HEK293 (cell line): ENCODE measurements around the gene PCGF1.

Source experiments
- KLF8 ChIP-seq: fragments of 450-650 bp; formaldehyde crosslinking; IDR thresholded peaks from 2 replicates; pipeline ENCODE4 v1.5.1; 2016; ENCODE audit warnings: missing biosample characterization, missing genetic modification characterization
- RBAK ChIP-seq: fragments of 450-650 bp; formaldehyde crosslinking; IDR thresholded peaks from 2 replicates; pipeline ENCODE4 v1.5.1; 2016; ENCODE audit warnings: missing biosample characterization, missing genetic modification characterization
- ZBTB17 ChIP-seq: fragments of 450-650 bp; formaldehyde crosslinking; IDR thresholded peaks from 2 replicates; pipeline ENCODE4 v1.5.1; 2016; ENCODE audit warnings: missing biosample characterization, missing genetic modification characterization
- ZBTB20 ChIP-seq: fragments of 450-650 bp; formaldehyde crosslinking; IDR thresholded peaks from 2 replicates; pipeline ENCODE4 v1.5.1; 2016; ENCODE audit warnings: missing biosample characterization, missing genetic modification characterization
- ZFP69B ChIP-seq: fragments of 450-650 bp; formaldehyde crosslinking; IDR thresholded peaks from 2 replicates; pipeline ENCODE4 v1.5.1; 2016; ENCODE audit warnings: missing biosample characterization, missing genetic modification characterization
- ZNF174 ChIP-seq: fragments of 450-650 bp; formaldehyde crosslinking; IDR thresholded peaks from 2 replicates; pipeline ENCODE4 v1.5.0; 2017; ENCODE audit warnings: missing biosample characterization, mild to moderate bottlenecking, missing genetic modification characterization
- ZNF2 ChIP-seq: fragments of 450-650 bp; formaldehyde crosslinking; IDR thresholded peaks from 2 replicates; pipeline ENCODE4 v1.5.1; 2016; ENCODE audit warnings: missing biosample characterization, missing genetic modification characterization
- ZNF341 ChIP-seq: fragments of 450-650 bp; formaldehyde crosslinking; IDR thresholded peaks from 2 replicates; pipeline ENCODE4; 2016; ENCODE audit warnings: low read depth, missing biosample characterization, missing genetic modification characterization
- ZNF501 ChIP-seq: fragments of 450-650 bp; formaldehyde crosslinking; IDR thresholded peaks from 2 replicates; pipeline ENCODE4 v1.5.1; 2016; ENCODE audit warnings: missing biosample characterization, missing genetic modification characterization
- ZNF596 ChIP-seq: fragments of 450-650 bp; IDR thresholded peaks from 2 replicates; pipeline ENCODE4 v1.5.0; 2018; ENCODE audit warnings: missing biosample characterization, mild to moderate bottlenecking, missing genetic modification characterization, moderate library complexity
- ZNF660 ChIP-seq: fragments of 450-650 bp; IDR thresholded peaks from 2 replicates; pipeline ENCODE4 v1.5.1; 2018; ENCODE audit warnings: missing biosample characterization, mild to moderate bottlenecking, missing genetic modification characterization
- ZNF677 ChIP-seq: fragments of 450-650 bp; IDR thresholded peaks from 2 replicates; pipeline ENCODE4 v1.5.0; 2018; ENCODE audit warnings: missing biosample characterization, mild to moderate bottlenecking, missing genetic modification characterization, moderate library complexity
- ZNF76 ChIP-seq: fragments of 450-650 bp; formaldehyde crosslinking; IDR thresholded peaks from 2 replicates; pipeline ENCODE4; 2016; ENCODE audit warnings: low read depth, missing biosample characterization, missing genetic modification characterization, borderline replicate concordance
- ZSCAN23 ChIP-seq: fragments of 450-650 bp; formaldehyde crosslinking; IDR thresholded peaks from 2 replicates; pipeline ENCODE4 v1.5.1; 2016; ENCODE audit warnings: missing biosample characterization, missing genetic modification characterization
- ZSCAN30 ChIP-seq: fragments of 450-650 bp; IDR thresholded peaks from 2 replicates; pipeline ENCODE4 v1.5.1; 2018; ENCODE audit warnings: missing biosample characterization, mild to moderate bottlenecking, missing genetic modification characterization, moderate library complexity
- ZXDB ChIP-seq: fragments of 450-650 bp; formaldehyde crosslinking; IDR thresholded peaks from 2 replicates; pipeline ENCODE4 v1.5.1; 2016; ENCODE audit warnings: missing biosample characterization, missing genetic modification characterization
- TF ChIP-seq, protein P1 (sequence below): fragments of 450-650 bp; formaldehyde crosslinking; IDR thresholded peaks from 2 replicates; pipeline ENCODE4 v1.5.1; 2016; ENCODE audit warnings: missing biosample characterization, missing genetic modification characterization
- TF ChIP-seq, protein P2 (sequence below): fragments of 450-650 bp; formaldehyde crosslinking; IDR thresholded peaks from 2 replicates; pipeline ENCODE4 v1.5.1; 2016; ENCODE audit warnings: missing biosample characterization, missing genetic modification characterization
- TF ChIP-seq, protein P3 (sequence below): fragments of 450-650 bp; formaldehyde crosslinking; conservative IDR thresholded peaks from 2 replicates; pipeline ENCODE4 v1.5.1; 2016; ENCODE audit warnings: low read depth, missing biosample characterization, missing genetic modification characterization
- TF ChIP-seq, protein P4 (sequence below): fragments of 450-650 bp; formaldehyde crosslinking; IDR thresholded peaks from 2 replicates; pipeline ENCODE4 v1.5.1; 2016; ENCODE audit warnings: missing biosample characterization, missing genetic modification characterization
- TF ChIP-seq, protein P5 (sequence below): fragments of 450-650 bp; formaldehyde crosslinking; IDR thresholded peaks from 2 replicates; pipeline ENCODE4 v1.5.1; 2016; ENCODE audit warnings: missing biosample characterization, missing genetic modification characterization
- TF ChIP-seq, protein P6 (sequence below): fragments of 450-650 bp; IDR thresholded peaks from 2 replicates; pipeline ENCODE4 v1.5.1; 2018; ENCODE audit warnings: missing biosample characterization, mild to moderate bottlenecking, missing genetic modification characterization

Gene PCGF1

DNA sequence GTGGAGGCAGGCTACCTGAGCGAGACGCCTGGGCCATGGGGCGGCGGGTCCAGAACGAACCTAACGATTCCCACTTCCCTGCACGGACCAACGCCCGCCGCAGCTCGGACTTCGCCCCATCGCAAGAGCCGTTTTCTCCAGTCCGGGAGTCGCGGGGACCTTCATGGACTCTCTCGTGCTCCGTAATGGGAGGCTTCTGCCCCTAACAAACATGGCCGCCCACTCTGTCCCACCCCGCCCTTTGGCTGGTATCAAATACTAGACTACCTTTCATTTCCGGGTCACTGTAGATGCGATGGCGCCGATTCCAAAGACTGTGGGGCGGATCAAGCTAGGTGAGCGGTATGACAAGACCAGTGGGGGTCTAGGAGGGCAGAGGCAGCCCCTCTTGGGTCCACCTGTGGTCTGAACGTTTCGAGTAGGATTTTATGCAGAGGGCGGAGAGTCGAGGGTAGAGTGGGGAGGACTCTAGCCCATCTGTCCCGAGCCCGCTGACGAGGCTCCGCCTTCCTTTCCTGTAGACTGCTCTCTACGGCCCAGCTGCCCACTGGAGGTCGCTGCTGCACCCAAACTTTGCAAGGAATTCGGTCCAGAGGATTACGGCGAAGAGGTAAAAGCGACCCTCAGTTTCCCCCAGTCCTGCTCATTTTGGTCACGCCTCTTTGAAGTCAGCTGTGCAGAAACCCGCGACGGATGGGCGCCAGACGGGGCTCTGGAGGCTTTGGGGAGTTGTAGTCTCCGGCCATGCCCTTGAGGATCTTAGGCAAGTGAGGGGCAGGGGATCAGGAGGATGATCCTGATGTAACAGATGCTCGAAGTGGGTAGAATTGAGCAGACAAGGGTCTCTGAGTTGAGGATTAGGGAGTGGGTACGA is 24.5 kb downstream of the PCGF1 start, which contains the start of the genes CCDC142 and TTC31 (continued):
- TF ChIP-seq, protein P1, sequence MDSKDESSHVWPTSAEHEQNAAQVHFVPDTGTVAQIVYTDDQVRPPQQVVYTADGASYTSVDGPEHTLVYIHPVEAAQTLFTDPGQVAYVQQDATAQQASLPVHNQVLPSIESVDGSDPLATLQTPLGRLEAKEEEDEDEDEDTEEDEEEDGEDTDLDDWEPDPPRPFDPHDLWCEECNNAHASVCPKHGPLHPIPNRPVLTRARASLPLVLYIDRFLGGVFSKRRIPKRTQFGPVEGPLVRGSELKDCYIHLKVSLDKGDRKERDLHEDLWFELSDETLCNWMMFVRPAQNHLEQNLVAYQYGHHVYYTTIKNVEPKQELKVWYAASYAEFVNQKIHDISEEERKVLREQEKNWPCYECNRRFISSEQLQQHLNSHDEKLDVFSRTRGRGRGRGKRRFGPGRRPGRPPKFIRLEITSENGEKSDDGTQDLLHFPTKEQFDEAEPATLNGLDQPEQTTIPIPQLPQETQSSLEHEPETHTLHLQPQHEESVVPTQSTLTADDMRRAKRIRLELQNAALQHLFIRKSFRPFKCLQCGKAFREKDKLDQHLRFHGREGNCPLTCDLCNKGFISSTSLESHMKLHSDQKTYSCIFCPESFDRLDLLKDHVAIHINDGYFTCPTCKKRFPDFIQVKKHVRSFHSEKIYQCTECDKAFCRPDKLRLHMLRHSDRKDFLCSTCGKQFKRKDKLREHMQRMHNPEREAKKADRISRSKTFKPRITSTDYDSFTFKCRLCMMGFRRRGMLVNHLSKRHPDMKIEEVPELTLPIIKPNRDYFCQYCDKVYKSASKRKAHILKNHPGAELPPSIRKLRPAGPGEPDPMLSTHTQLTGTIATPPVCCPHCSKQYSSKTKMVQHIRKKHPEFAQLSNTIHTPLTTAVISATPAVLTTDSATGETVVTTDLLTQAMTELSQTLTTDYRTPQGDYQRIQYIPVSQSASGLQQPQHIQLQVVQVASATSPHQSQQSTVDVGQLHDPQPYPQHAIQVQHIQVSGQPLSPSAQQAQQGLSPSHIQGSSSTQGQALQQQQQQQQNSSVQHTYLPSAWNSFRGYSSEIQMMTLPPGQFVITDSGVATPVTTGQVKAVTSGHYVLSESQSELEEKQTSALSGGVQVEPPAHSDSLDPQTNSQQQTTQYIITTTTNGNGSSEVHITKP (tag by site-specific recombination), result peak; percentile 85
- TF ChIP-seq ZSCAN23 (tag by site-specific recombination) (no peak), ZNF677 (tag by site-specific recombination) (no peak), KLF8 (peak; percentile 94), ZBTB17 (peak; percentile 97), ZSCAN30 (tag by site-specific recombination) (peak; percentile 10), RBAK (tag by site-specific recombination) (no peak), ZNF341 (tag by site-specific recombination) (peak; percentile 82), ZNF76 (tag by site-specific recombination) (peak; percentile 74), ZNF2 (tag by site-specific recombination) (peak; percentile 63), ZFP69B (peak; percentile 9; the same call in 1 of the 2 replicates), ZXDB (tag by site-specific recombination) (0 out of 2 replicates have a peak, but pooled peaks have one; percentile 58), ZNF660 (peak; percentile 41; the same call in 1 of the 2 replicates), ZNF596 (no peak), ZNF501 (tag by site-specific recombination) (peak; percentile 82; the same call in 1 of the 2 replicates), ZBTB20 (tag by site-specific recombination) (peak; percentile 64; the same call in 1 of the 2 replicates), ZNF174 (tag by site-specific recombination) (no peak)
- TF ChIP-seq, protein P2, sequence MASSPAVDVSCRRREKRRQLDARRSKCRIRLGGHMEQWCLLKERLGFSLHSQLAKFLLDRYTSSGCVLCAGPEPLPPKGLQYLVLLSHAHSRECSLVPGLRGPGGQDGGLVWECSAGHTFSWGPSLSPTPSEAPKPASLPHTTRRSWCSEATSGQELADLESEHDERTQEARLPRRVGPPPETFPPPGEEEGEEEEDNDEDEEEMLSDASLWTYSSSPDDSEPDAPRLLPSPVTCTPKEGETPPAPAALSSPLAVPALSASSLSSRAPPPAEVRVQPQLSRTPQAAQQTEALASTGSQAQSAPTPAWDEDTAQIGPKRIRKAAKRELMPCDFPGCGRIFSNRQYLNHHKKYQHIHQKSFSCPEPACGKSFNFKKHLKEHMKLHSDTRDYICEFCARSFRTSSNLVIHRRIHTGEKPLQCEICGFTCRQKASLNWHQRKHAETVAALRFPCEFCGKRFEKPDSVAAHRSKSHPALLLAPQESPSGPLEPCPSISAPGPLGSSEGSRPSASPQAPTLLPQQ (tag by site-specific recombination), result peak; percentile 40; the same call in 1 of the 2 replicates
- TF ChIP-seq, protein P3, sequence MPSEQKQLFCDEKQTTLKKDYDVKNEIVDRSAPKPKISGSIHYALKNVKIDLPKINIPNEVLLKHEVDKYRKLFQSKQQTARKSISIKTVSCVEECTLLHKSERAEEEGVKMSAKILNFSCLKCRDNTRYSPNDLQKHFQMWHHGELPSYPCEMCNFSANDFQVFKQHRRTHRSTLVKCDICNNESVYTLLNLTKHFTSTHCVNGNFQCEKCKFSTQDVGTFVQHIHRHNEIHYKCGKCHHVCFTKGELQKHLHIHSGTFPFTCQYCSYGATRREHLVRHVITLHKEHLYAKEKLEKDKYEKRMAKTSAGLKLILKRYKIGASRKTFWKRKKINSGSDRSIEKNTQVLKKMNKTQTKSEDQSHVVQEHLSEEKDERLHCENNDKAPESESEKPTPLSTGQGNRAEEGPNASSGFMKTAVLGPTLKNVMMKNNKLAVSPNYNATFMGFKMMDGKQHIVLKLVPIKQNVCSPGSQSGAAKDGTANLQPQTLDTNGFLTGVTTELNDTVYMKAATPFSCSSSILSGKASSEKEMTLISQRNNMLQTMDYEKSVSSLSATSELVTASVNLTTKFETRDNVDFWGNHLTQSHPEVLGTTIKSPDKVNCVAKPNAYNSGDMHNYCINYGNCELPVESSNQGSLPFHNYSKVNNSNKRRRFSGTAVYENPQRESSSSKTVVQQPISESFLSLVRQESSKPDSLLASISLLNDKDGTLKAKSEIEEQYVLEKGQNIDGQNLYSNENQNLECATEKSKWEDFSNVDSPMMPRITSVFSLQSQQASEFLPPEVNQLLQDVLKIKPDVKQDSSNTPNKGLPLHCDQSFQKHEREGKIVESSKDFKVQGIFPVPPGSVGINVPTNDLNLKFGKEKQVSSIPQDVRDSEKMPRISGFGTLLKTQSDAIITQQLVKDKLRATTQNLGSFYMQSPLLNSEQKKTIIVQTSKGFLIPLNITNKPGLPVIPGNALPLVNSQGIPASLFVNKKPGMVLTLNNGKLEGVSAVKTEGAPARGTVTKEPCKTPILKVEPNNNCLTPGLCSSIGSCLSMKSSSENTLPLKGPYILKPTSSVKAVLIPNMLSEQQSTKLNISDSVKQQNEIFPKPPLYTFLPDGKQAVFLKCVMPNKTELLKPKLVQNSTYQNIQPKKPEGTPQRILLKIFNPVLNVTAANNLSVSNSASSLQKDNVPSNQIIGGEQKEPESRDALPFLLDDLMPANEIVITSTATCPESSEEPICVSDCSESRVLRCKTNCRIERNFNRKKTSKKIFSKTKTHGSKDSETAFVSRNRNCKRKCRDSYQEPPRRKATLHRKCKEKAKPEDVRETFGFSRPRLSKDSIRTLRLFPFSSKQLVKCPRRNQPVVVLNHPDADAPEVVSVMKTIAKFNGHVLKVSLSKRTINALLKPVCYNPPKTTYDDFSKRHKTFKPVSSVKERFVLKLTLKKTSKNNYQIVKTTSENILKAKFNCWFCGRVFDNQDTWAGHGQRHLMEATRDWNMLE (tag by site-specific recombination), result peak; percentile 87
- TF ChIP-seq, protein P4, sequence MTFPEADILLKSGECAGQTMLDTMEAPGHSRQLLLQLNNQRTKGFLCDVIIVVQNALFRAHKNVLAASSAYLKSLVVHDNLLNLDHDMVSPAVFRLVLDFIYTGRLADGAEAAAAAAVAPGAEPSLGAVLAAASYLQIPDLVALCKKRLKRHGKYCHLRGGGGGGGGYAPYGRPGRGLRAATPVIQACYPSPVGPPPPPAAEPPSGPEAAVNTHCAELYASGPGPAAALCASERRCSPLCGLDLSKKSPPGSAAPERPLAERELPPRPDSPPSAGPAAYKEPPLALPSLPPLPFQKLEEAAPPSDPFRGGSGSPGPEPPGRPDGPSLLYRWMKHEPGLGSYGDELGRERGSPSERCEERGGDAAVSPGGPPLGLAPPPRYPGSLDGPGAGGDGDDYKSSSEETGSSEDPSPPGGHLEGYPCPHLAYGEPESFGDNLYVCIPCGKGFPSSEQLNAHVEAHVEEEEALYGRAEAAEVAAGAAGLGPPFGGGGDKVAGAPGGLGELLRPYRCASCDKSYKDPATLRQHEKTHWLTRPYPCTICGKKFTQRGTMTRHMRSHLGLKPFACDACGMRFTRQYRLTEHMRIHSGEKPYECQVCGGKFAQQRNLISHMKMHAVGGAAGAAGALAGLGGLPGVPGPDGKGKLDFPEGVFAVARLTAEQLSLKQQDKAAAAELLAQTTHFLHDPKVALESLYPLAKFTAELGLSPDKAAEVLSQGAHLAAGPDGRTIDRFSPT (tag by site-specific recombination), result peak; percentile 83
- TF ChIP-seq, protein P5, sequence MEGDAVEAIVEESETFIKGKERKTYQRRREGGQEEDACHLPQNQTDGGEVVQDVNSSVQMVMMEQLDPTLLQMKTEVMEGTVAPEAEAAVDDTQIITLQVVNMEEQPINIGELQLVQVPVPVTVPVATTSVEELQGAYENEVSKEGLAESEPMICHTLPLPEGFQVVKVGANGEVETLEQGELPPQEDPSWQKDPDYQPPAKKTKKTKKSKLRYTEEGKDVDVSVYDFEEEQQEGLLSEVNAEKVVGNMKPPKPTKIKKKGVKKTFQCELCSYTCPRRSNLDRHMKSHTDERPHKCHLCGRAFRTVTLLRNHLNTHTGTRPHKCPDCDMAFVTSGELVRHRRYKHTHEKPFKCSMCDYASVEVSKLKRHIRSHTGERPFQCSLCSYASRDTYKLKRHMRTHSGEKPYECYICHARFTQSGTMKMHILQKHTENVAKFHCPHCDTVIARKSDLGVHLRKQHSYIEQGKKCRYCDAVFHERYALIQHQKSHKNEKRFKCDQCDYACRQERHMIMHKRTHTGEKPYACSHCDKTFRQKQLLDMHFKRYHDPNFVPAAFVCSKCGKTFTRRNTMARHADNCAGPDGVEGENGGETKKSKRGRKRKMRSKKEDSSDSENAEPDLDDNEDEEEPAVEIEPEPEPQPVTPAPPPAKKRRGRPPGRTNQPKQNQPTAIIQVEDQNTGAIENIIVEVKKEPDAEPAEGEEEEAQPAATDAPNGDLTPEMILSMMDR (tag by site-specific recombination), result peak; percentile 88
- TF ChIP-seq, protein P6, sequence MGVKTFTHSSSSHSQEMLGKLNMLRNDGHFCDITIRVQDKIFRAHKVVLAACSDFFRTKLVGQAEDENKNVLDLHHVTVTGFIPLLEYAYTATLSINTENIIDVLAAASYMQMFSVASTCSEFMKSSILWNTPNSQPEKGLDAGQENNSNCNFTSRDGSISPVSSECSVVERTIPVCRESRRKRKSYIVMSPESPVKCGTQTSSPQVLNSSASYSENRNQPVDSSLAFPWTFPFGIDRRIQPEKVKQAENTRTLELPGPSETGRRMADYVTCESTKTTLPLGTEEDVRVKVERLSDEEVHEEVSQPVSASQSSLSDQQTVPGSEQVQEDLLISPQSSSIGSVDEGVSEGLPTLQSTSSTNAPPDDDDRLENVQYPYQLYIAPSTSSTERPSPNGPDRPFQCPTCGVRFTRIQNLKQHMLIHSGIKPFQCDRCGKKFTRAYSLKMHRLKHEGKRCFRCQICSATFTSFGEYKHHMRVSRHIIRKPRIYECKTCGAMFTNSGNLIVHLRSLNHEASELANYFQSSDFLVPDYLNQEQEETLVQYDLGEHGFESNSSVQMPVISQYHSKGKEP (tag by site-specific recombination), result no peak
